Measurements from ENCODE around the gene PIGC. TPM values are rescaled to one million over a fixed set of nuclear protein-coding genes. Genes with fewer than 3 reads are reported as not detected.

The PIGC gene
- total RNA-seq, 1 donor from 2014 or later: 28.0 TPM

GRCh38 chr1:172472495-172472894, 28.6 kb upstream of the PIGC start:
- DNase-seq (ENCODE audit: low read depth): no peak

GRCh38 chr1:172471666-172472065, 27.8 kb upstream of the PIGC start:
- Histone ChIP-seq H3K36me3 (ENCODE audit: control insufficient read depth, insufficient read depth, low read length) (no peaks in the 10 kb centered on the region), H3K27me3 (ENCODE audit: control insufficient read depth, insufficient read depth, low read length) (no peaks in the 10 kb centered on the region), H3K4me3 (ENCODE audit: low read depth, low read length) (no peak overlapping the region)
- TF ChIP-seq, protein P1, sequence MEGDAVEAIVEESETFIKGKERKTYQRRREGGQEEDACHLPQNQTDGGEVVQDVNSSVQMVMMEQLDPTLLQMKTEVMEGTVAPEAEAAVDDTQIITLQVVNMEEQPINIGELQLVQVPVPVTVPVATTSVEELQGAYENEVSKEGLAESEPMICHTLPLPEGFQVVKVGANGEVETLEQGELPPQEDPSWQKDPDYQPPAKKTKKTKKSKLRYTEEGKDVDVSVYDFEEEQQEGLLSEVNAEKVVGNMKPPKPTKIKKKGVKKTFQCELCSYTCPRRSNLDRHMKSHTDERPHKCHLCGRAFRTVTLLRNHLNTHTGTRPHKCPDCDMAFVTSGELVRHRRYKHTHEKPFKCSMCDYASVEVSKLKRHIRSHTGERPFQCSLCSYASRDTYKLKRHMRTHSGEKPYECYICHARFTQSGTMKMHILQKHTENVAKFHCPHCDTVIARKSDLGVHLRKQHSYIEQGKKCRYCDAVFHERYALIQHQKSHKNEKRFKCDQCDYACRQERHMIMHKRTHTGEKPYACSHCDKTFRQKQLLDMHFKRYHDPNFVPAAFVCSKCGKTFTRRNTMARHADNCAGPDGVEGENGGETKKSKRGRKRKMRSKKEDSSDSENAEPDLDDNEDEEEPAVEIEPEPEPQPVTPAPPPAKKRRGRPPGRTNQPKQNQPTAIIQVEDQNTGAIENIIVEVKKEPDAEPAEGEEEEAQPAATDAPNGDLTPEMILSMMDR (IDR thresholded peaks at IDR 0.05; ENCODE audit: insufficient read depth, low read length, poor library complexity, severe bottlenecking): no peak
- DNase-seq (ENCODE audit: low read depth): no peak

More at GRCh38 chr1:172472495-172472894, 28.6 kb upstream of the PIGC start:
- H3K36me3 ChIP-seq (ENCODE audit: control insufficient read depth, insufficient read depth, low read length): no peaks in the 10 kb centered on the region
- TF ChIP-seq, protein P1 (IDR thresholded peaks at IDR 0.05; ENCODE audit: insufficient read depth, low read length, poor library complexity, severe bottlenecking): no peak
- H3K27me3 ChIP-seq (ENCODE audit: control insufficient read depth, insufficient read depth, low read length): no peaks in the 10 kb centered on the region
- no peak overlapping the region for H3K4me3 ChIP-seq (ENCODE audit: low read depth, low read length)

- Histone ChIP-seq H3K27me3 (ENCODE audit: control insufficient read depth, insufficient read depth, low read length) (no peaks in the 10 kb centered on the region), H3K4me3 (ENCODE audit: low read depth, low read length) (no peak overlapping the region), H3K36me3 (ENCODE audit: control insufficient read depth, insufficient read depth, low read length) (no peaks in the 10 kb centered on the region)
- no peak for DNase-seq (ENCODE audit: low read depth)
- TF ChIP-seq, protein P1 (IDR thresholded peaks at IDR 0.05; ENCODE audit: insufficient read depth, low read length, poor library complexity, severe bottlenecking): no peak
Measured at GRCh38 chr1:172470149-172470548, 26.3 kb upstream of the PIGC start.

DNA sequence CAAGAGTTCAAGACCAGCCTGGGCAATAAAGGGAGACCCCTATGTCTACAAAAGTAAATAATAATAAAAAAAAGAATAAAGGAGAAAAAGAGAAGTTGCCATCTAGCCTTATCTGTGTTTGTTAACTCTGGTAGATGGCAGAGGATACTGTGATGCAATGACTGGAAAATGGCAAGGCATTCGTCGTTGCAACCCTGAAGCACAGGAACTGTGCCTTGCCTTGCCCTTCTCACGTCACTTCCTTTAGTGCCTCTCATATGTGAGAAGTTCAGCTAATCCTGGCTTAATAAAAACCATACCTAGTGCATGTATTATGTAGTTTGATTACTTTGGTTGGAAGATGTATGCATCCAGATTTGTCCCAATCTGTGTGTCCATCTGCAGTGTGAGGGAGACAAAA, 25.8 kb upstream of the PIGC start:
- no peak overlapping the region for H3K4me3 ChIP-seq (ENCODE audit: low read depth, low read length)
- TF ChIP-seq, protein P1 (IDR thresholded peaks at IDR 0.05; ENCODE audit: insufficient read depth, low read length, poor library complexity, severe bottlenecking): no peak
- DNase-seq (ENCODE audit: low read depth): no peak
- no peaks in the 10 kb centered on the region for H3K36me3 ChIP-seq (ENCODE audit: control insufficient read depth, insufficient read depth, low read length)
- no peaks in the 10 kb centered on the region for H3K27me3 ChIP-seq (ENCODE audit: control insufficient read depth, insufficient read depth, low read length)

DNA sequence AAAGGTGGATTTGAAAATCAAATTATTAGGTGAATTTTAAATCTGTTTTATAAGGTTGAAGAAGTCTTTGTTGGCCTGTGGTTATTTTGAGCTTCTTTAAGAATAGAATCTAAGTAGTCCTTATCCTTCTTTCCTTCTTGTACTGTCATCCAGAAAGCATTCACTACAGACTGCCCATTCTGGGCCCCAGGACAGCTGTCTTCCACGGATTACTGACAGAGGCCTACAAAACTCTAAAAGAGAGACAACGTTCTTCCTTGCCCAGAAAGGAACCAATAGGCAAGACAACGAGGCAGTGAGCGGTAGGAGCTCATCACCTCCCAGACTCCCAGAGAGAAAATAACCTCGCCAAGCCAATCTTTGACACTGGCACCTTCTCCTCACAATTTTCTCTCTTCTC, 24.4 kb upstream of the PIGC start:
- H3K27me3 ChIP-seq (ENCODE audit: control insufficient read depth, insufficient read depth, low read length): no peaks in the 10 kb centered on the region
- no peak for DNase-seq (ENCODE audit: low read depth)
- TF ChIP-seq, protein P1 (IDR thresholded peaks at IDR 0.05; ENCODE audit: insufficient read depth, low read length, poor library complexity, severe bottlenecking): no peak
- H3K4me3 ChIP-seq (ENCODE audit: low read depth, low read length): no peak overlapping the region
- H3K36me3 ChIP-seq (ENCODE audit: control insufficient read depth, insufficient read depth, low read length): no peaks in the 10 kb centered on the region

- Histone ChIP-seq H3K36me3 (ENCODE audit: control insufficient read depth, insufficient read depth, low read length) (no peaks in the 10 kb centered on the region), H3K27me3 (ENCODE audit: control insufficient read depth, insufficient read depth, low read length) (no peaks in the 10 kb centered on the region), H3K4me3 (ENCODE audit: low read depth, low read length) (no peak overlapping the region)
- DNase-seq (ENCODE audit: low read depth): no peak
- TF ChIP-seq, protein P1 (IDR thresholded peaks at IDR 0.05; ENCODE audit: insufficient read depth, low read length, poor library complexity, severe bottlenecking): no peak
Measured at GRCh38 chr1:172467446-172467845, 23.6 kb upstream of the PIGC start.
